Activated naive CD4-positive, alpha-beta T cell treated with anti-CD3 and anti-CD28 coated beads, Interleukin-2, amount 10 ng/mL, durations not matched to agents 7 days and 5 days (primary cell): ENCODE data around the gene CACNB4.
"Not testable (repeated sequence)": the region's sequence is repeated elsewhere in the genome, so short reads cannot be mapped to it uniquely, and the experiment has no call there.

Experiments
- CTCF ChIA-PET: fragments of 350-600 bp; sonication (Branson Sonifier 250); formaldehyde crosslinking; loops from one replicate; lab custom pipeline; 2021; ENCODE audit warnings: antibody characterized with exemption; lab: Charles Lee
- DNase-seq: peaks from one replicate; pipeline ENCODE4 v3.0.0-alpha.2; 2020
- H3K27ac Mint-ChIP-seq: one replicate; pipeline ENCODE4 v1.8.0; 2021; ENCODE audit warnings: mild to moderate bottlenecking, moderate library complexity, mixed read lengths
- H3K27me3 Mint-ChIP-seq: one replicate; pipeline ENCODE4 v1.8.0; 2021; ENCODE audit warnings: mild to moderate bottlenecking, mixed read lengths
- H3K36me3 Mint-ChIP-seq: one replicate; pipeline ENCODE4 v1.8.0; 2021; ENCODE audit warnings: mixed read lengths
- H3K4me1 Mint-ChIP-seq: one replicate; pipeline ENCODE4 v1.8.0; 2021; ENCODE audit warnings: mixed read lengths
- H3K4me3 Mint-ChIP-seq: one replicate; pipeline ENCODE4 v1.8.0; 2021; ENCODE audit warnings: mild to moderate bottlenecking, moderate library complexity, mixed read lengths
- H3K9me3 Mint-ChIP-seq: one replicate; pipeline ENCODE4 v1.8.0; 2021; ENCODE audit warnings: mixed read lengths

The CACNB4 gene

GRCh38 chr2:151796774-151797173, 302.1 kb downstream of the CACNB4 start:
- Mint-ChIP-seq H3K4me3 (no peak overlapping the region), H3K9me3 (no peaks in the 10 kb centered on the region), H3K36me3 (peaks cover 32% of the 10 kb centered on the region), H3K27ac (peak overlapping the region; percentile 33), H3K27me3 (no peaks in the 10 kb centered on the region), H3K4me1 (no peaks in the 10 kb centered on the region)
- no peak for DNase-seq
- CTCF ChIA-PET, result interaction anchor here (0.7 kb wide), 1 partner anchor 229 kb away, joined by 3 read pairs; no protein-coding TSS in a partner anchor

GRCh38 chr2:151795646-151796240, 303.1 kb downstream of the CACNB4 start:
- Mint-ChIP-seq H3K9me3 (no peaks in the 10 kb centered on the region), H3K27me3 (no peaks in the 10 kb centered on the region), H3K4me3 (no peak overlapping the region), H3K36me3 (peaks cover 32% of the 10 kb centered on the region), H3K27ac (no peak overlapping the region), H3K4me1 (no peaks in the 10 kb centered on the region)
- DNase-seq, result no peak
- CTCF ChIA-PET, result no interaction called here

GRCh38 chr2:151794422-151794821, 304.4 kb downstream of the CACNB4 start:
- H3K4me1 Mint-ChIP-seq, DNase-seq, CTCF ChIA-PET, H3K9me3 Mint-ChIP-seq, H3K4me3 Mint-ChIP-seq, H3K27ac Mint-ChIP-seq, H3K27me3 Mint-ChIP-seq: not testable (repeated sequence)
- peaks cover 31% of the 10 kb centered on the region for H3K36me3 Mint-ChIP-seq

- H3K27ac Mint-ChIP-seq, result no peak overlapping the region
- no peaks in the 10 kb centered on the region for H3K4me1 Mint-ChIP-seq
- CTCF ChIA-PET, result no interaction called here
- no peak for DNase-seq
- H3K9me3 Mint-ChIP-seq, result no peaks in the 10 kb centered on the region
- H3K36me3 Mint-ChIP-seq, result peaks cover 29% of the 10 kb centered on the region
- H3K4me3 Mint-ChIP-seq, result no peak overlapping the region
- H3K27me3 Mint-ChIP-seq, result no peaks in the 10 kb centered on the region
Measured at GRCh38 chr2:151793123-151793522, 305.7 kb downstream of the CACNB4 start.

GRCh38 chr2:151792589-151792988, 306.3 kb downstream of the CACNB4 start:
- no peaks in the 10 kb centered on the region for H3K9me3 Mint-ChIP-seq
- CTCF ChIA-PET, result no interaction called here
- peaks cover 30% of the 10 kb centered on the region for H3K36me3 Mint-ChIP-seq
- no peaks in the 10 kb centered on the region for H3K27me3 Mint-ChIP-seq
- no peak overlapping the region for H3K27ac Mint-ChIP-seq
- no peak for DNase-seq
- no peak overlapping the region for H3K4me3 Mint-ChIP-seq
- H3K4me1 Mint-ChIP-seq, result no peaks in the 10 kb centered on the region

GRCh38 chr2:151791545-151791944, 307.3 kb downstream of the CACNB4 start:
- Mint-ChIP-seq H3K27me3 (no peaks in the 10 kb centered on the region), H3K36me3 (peaks cover 24% of the 10 kb centered on the region), H3K27ac (no peak overlapping the region), H3K4me3 (no peak overlapping the region), H3K9me3 (no peaks in the 10 kb centered on the region), H3K4me1 (no peaks in the 10 kb centered on the region)
- DNase-seq, result no peak
- CTCF ChIA-PET, result no interaction called here

GRCh38 chr2:151790689-151791088, 308.2 kb downstream of the CACNB4 start:
- Mint-ChIP-seq H3K4me3 (no peak overlapping the region), H3K4me1 (no peaks in the 10 kb centered on the region), H3K27me3 (no peaks in the 10 kb centered on the region), H3K36me3 (peaks cover 18% of the 10 kb centered on the region), H3K9me3 (no peaks in the 10 kb centered on the region), H3K27ac (peak overlapping the region; percentile 63)
- DNase-seq, result no peak
- CTCF ChIA-PET, result no interaction called here

- H3K27ac Mint-ChIP-seq, result no peak overlapping the region
- no peaks in the 10 kb centered on the region for H3K9me3 Mint-ChIP-seq
- CTCF ChIA-PET, result no interaction called here
- no peak for DNase-seq
- no peaks in the 10 kb centered on the region for H3K4me1 Mint-ChIP-seq
- no peak overlapping the region for H3K4me3 Mint-ChIP-seq
- no peaks in the 10 kb centered on the region for H3K27me3 Mint-ChIP-seq
- peaks cover 27% of the 10 kb centered on the region for H3K36me3 Mint-ChIP-seq
Measured at GRCh38 chr2:151789055-151789834, 309.6 kb downstream of the CACNB4 start.

GRCh38 chr2:151786483-151786882, 312.4 kb downstream of the CACNB4 start:
- CTCF ChIA-PET, result interaction anchor here (1.0 to 1.2 kb wide), 2 partner anchors 21 to 212 kb away, joined by 3 read pairs; no protein-coding TSS in a partner anchor
- Mint-ChIP-seq H3K4me3 (no peak overlapping the region), H3K27ac (no peak overlapping the region), H3K36me3 (peaks cover 28% of the 10 kb centered on the region), H3K9me3 (no peaks in the 10 kb centered on the region), H3K27me3 (no peaks in the 10 kb centered on the region), H3K4me1 (no peaks in the 10 kb centered on the region)
- DNase-seq, result no peak

- H3K4me3 Mint-ChIP-seq, result no peak overlapping the region
- no peak overlapping the region for H3K27ac Mint-ChIP-seq
- CTCF ChIA-PET, result no interaction called here
- H3K4me1 Mint-ChIP-seq, result no peaks in the 10 kb centered on the region
- DNase-seq, result no peak
- H3K27me3 Mint-ChIP-seq, result no peaks in the 10 kb centered on the region
- H3K9me3 Mint-ChIP-seq, result no peaks in the 10 kb centered on the region
- H3K36me3 Mint-ChIP-seq, result peaks cover 28% of the 10 kb centered on the region
Measured at GRCh38 chr2:151786077-151786476, 312.8 kb downstream of the CACNB4 start.

- Mint-ChIP-seq H3K27ac (no peak overlapping the region), H3K4me3 (no peak overlapping the region), H3K9me3 (peaks cover 10% of the 10 kb centered on the region), H3K27me3 (no peaks in the 10 kb centered on the region), H3K36me3 (peaks cover 43% of the 10 kb centered on the region), H3K4me1 (no peaks in the 10 kb centered on the region)
- DNase-seq, result no peak
- CTCF ChIA-PET, result no interaction called here
Measured at GRCh38 chr2:151783133-151783520, 315.7 kb downstream of the CACNB4 start.
